OCI-LY1 (cell line): Measurements from ENCODE around the gene LPIN3.

Experiments used
- H2AFZ ChIP-seq: fragments of 200-600 bp; sonication (generic), shearing (Covaris generic); 2 replicates; pipeline ENCODE4 v1.6.0; 2014; ENCODE audit warnings: antibody characterized with exemption, mild to moderate bottlenecking, low read length
- H3F3A ChIP-seq: fragments of 200-600 bp; sonication (generic), shearing (Covaris generic); 2 replicates; pipeline ENCODE4 v1.6.0; 2014; ENCODE audit warnings: mild to moderate bottlenecking, antibody characterized with exemption, low read length, moderate library complexity; ENCODE audit not compliant: insufficient read depth
- H3K27ac ChIP-seq: fragments of 200-600 bp; sonication (generic); 2 replicates; pipeline ENCODE4 v1.5.1; 2014; ENCODE audit warnings: low read length, mixed run types, mild to moderate bottlenecking, low read depth; ENCODE audit not compliant: poor library complexity, severe bottlenecking
- H3K27me3 ChIP-seq: fragments of 200-600 bp; sonication (generic); 2 replicates; pipeline ENCODE4 v1.6.0; 2014; ENCODE audit warnings: antibody characterized with exemption, mild to moderate bottlenecking, low read length, moderate library complexity; ENCODE audit not compliant: insufficient read depth
- H3K36me3 ChIP-seq: fragments of 200-600 bp; sonication (generic); 2 replicates; pipeline ENCODE4 v1.6.1; 2014; ENCODE audit warnings: mild to moderate bottlenecking, antibody characterized with exemption, low read length, moderate library complexity, mixed read lengths; ENCODE audit not compliant: insufficient read depth
- H3K4me1 ChIP-seq: fragments of 200-600 bp; sonication (generic); 2 replicates; pipeline ENCODE4 v1.5.1; 2014; ENCODE audit warnings: mild to moderate bottlenecking, low read length, moderate library complexity; ENCODE audit not compliant: insufficient read depth, severe bottlenecking
- H3K4me2 ChIP-seq: fragments of 200-600 bp; sonication (generic), shearing (Covaris generic); 2 replicates; pipeline ENCODE4 v1.6.1; 2014; ENCODE audit warnings: low read length
- H3K4me3 ChIP-seq: fragments of 200-600 bp; sonication (generic); 2 replicates; pipeline ENCODE4 v1.5.1; 2014; ENCODE audit warnings: low read length, low read depth, mild to moderate bottlenecking, mixed read lengths; ENCODE audit not compliant: poor library complexity, severe bottlenecking
- H3K79me2 ChIP-seq: fragments of 200-600 bp; shearing (Covaris generic); 2 replicates; pipeline ENCODE4 v1.6.1; 2016; ENCODE audit warnings: mixed run types, low read length, mixed read lengths; ENCODE audit not compliant: insufficient read depth
- H3K9ac ChIP-seq: fragments of 200-600 bp; sonication (generic), shearing (Covaris generic); 2 replicates; pipeline ENCODE4 v1.6.1; 2014; ENCODE audit warnings: mild to moderate bottlenecking, low read length, mixed read lengths
- H3K9me2 ChIP-seq: fragments of 200-600 bp; sonication (generic), shearing (Covaris generic); 2 replicates; pipeline ENCODE4 v1.6.1; 2014; ENCODE audit warnings: low read depth, mild to moderate bottlenecking, low read length, mixed read lengths
- H3K9me3 ChIP-seq: fragments of 200-600 bp; shearing (Covaris generic); 2 replicates; pipeline ENCODE4 v1.6.1; 2014; ENCODE audit warnings: low read length, mixed read lengths
- H4K20me1 ChIP-seq: fragments of 200-600 bp; sonication (generic), shearing (Covaris generic); 2 replicates; pipeline ENCODE4 v1.6.0; 2016; ENCODE audit warnings: mild to moderate bottlenecking, low read length; ENCODE audit not compliant: insufficient read depth
- EZH2 ChIP-seq: fragments of 200-600 bp; sonication (generic), shearing (Covaris generic); IDR thresholded peaks from 2 replicates; pipeline ENCODE4 v1.8.0; 2017; ENCODE audit warnings: borderline replicate concordance, mixed run types, mild to moderate bottlenecking, antibody characterized with exemption, low read length, moderate library complexity, mixed read lengths
- TF ChIP-seq, protein P1 (sequence below): fragments of 200-600 bp; sonication (generic), shearing (Covaris generic); IDR thresholded peaks from 2 replicates; pipeline ENCODE4 v1.5.1; 2017; ENCODE audit warnings: mild to moderate bottlenecking, antibody characterized with exemption, low read length, moderate library complexity, mixed read lengths

The LPIN3 gene

DNA sequence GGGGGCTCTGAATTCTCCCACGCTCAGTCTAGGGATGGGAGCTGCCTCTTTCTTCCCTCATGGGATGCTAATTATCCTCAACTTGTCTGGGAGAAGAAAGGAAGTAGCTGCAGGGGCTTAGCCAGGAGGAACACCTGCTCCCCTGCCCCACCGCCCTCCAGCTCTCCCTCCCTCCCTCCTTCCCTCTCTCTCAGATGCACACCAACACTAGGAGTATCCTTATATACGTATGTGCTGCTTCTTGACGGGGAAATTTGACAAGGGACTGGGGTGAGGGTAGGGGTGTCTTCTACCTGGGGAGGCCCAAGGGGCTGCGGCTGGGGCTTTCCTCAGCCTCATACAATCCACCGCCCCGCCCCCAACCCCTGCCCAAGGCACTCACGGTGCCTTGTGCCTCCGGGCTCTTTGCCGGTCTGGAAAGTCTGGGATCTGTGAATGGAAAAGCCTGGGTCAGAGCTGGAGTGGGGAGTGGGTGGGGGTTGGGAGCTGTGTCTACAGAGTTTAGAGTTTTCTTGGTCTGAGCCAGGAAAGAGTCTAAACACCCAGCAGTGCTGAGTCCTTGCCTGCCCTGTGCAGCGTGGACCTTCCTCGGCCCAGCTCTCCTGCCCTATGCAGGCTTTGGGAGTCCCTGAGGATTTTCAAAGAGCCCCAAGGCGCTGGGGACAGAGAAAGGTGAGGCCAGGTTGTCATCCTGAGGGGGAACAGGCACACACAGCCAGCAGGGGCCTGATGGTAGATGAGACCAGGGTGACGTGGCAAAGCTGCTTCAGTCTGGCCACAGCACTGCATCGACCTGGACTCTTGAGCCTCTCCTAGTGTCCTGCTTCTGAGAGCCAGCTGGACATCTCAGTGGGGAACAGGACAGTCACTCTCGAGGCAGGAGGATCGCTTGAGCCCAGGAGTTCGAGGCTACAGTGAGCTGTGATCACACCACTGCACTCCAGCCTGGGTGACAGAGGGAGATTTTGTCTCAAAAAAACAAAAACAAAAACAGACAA is 55.3 kb downstream of the LPIN3 start:
- no peak overlapping the region for H3K9ac ChIP-seq
- no peaks in the 10 kb centered on the region for H3K9me3 ChIP-seq
- no peaks in the 10 kb centered on the region for H3K27me3 ChIP-seq
- no peak overlapping the region for H3K4me2 ChIP-seq
- no peak overlapping the region for H2AFZ ChIP-seq
- no peak overlapping the region for H3K4me3 ChIP-seq
- no peaks in the 10 kb centered on the region for H3K9me2 ChIP-seq
- H3K27ac ChIP-seq = no peak overlapping the region
- H4K20me1 ChIP-seq = no peaks in the 10 kb centered on the region
- H3F3A ChIP-seq = no peaks in the 10 kb centered on the region
- H3K79me2 ChIP-seq = no peaks in the 10 kb centered on the region
- no peaks in the 10 kb centered on the region for H3K36me3 ChIP-seq
- no peak for TF ChIP-seq EZH2
- TF ChIP-seq, protein P1, sequence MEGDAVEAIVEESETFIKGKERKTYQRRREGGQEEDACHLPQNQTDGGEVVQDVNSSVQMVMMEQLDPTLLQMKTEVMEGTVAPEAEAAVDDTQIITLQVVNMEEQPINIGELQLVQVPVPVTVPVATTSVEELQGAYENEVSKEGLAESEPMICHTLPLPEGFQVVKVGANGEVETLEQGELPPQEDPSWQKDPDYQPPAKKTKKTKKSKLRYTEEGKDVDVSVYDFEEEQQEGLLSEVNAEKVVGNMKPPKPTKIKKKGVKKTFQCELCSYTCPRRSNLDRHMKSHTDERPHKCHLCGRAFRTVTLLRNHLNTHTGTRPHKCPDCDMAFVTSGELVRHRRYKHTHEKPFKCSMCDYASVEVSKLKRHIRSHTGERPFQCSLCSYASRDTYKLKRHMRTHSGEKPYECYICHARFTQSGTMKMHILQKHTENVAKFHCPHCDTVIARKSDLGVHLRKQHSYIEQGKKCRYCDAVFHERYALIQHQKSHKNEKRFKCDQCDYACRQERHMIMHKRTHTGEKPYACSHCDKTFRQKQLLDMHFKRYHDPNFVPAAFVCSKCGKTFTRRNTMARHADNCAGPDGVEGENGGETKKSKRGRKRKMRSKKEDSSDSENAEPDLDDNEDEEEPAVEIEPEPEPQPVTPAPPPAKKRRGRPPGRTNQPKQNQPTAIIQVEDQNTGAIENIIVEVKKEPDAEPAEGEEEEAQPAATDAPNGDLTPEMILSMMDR = no peak
- no peaks in the 10 kb centered on the region for H3K4me1 ChIP-seq

DNA sequence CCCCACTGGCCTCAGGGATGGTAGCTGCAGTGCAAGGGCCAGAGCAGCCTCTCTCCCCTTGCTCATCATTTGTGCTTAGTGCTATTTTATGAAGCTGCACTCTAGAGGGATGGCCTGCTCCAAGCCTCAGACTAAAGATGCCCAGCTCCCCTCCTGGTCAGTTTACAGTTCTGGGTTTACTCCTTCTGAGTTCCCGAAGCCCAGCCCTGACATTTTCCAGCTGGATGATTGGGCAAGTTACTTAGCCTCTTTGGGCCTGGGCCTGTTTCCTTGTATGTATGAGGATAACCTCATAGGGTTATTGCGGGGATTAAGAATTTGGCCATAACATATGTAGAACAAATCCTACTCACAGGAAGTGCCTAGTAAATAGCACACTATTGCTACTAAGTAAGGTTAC is 57.8 kb downstream of the LPIN3 start:
- H3K9ac ChIP-seq = no peak overlapping the region
- H3K9me2 ChIP-seq = no peaks in the 10 kb centered on the region
- H3K4me3 ChIP-seq = no peak overlapping the region
- no peaks in the 10 kb centered on the region for H3K36me3 ChIP-seq
- no peaks in the 10 kb centered on the region for H3F3A ChIP-seq
- no peaks in the 10 kb centered on the region for H3K9me3 ChIP-seq
- TF ChIP-seq EZH2 = no peak
- TF ChIP-seq, protein P1 = no peak
- H3K79me2 ChIP-seq = no peaks in the 10 kb centered on the region
- no peak overlapping the region for H3K27ac ChIP-seq
- no peaks in the 10 kb centered on the region for H3K4me1 ChIP-seq
- no peak overlapping the region for H3K4me2 ChIP-seq
- H4K20me1 ChIP-seq = no peaks in the 10 kb centered on the region
- H3K27me3 ChIP-seq = no peaks in the 10 kb centered on the region
- H2AFZ ChIP-seq = no peak overlapping the region

DNA sequence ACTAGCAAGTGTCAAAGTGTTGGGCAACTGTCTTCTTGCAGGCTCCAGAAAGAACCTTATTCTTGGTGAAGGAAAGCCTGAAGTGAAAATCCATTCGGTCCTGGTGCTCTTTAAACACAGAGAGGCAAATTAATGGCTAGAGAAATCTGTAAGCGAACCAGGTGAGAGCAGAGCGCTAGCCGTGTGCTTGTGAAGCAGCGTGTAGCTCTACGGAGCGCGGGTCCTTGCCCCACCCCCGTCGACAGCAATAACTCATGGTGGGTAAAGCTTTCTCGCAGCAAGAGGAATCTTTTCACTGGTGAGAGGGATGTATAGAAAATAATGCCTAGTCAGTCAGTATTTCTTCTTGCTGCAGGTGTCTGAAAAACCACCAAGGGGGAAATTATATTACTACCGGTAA is 63.0 kb downstream of the LPIN3 start:
- no peaks in the 10 kb centered on the region for H3K9me3 ChIP-seq
- TF ChIP-seq, protein P1 = no peak
- no peak for TF ChIP-seq EZH2

More for the DNA sequence above, 63.0 kb downstream of the LPIN3 start:
- Histone ChIP-seq H3K36me3 (peaks cover 33% of the 10 kb centered on the region; the same call in 1 of the 2 replicates), H3K27me3 (no peaks in the 10 kb centered on the region), H3K27ac (no peak overlapping the region), H4K20me1 (no peaks in the 10 kb centered on the region), H3K4me1 (no peaks in the 10 kb centered on the region), H3K9me2 (no peaks in the 10 kb centered on the region), H3K79me2 (no peaks in the 10 kb centered on the region), H3F3A (no peaks in the 10 kb centered on the region), H3K4me3 (no peak overlapping the region), H3K4me2 (no peak overlapping the region), H2AFZ (no peak overlapping the region), H3K9ac (no peak overlapping the region)
